Keratinocyte (primary cell): ENCODE data around the gene ARHGEF3.

Experiments
- CTCF ChIP-seq, 3 experiments: IDR thresholded peaks in 1 of 3; conservative IDR thresholded peaks in 1 of 3; optimal IDR thresholded peaks in 1 of 3; 2 replicates in 2 of 3; 3 replicates in 1 of 3; pipeline versions ENCODE3 to v1.5.1; 2011; ENCODE audit warnings: low read length in 3 of 3, mild to moderate bottlenecking in 3 of 3, moderate library complexity in 2 of 3, control low read depth in 1 of 3, inconsistent platforms in 1 of 3; ENCODE audit not compliant: insufficient read depth in 2 of 3; ENCODE audit errors: extremely low read depth in 1 of 3
- EZH2 ChIP-seq: IDR thresholded peaks from one replicate; pipeline ENCODE4 v1.6.1; 2012; ENCODE audit warnings: inconsistent platforms, mild to moderate bottlenecking, low read length, moderate library complexity

DNA sequence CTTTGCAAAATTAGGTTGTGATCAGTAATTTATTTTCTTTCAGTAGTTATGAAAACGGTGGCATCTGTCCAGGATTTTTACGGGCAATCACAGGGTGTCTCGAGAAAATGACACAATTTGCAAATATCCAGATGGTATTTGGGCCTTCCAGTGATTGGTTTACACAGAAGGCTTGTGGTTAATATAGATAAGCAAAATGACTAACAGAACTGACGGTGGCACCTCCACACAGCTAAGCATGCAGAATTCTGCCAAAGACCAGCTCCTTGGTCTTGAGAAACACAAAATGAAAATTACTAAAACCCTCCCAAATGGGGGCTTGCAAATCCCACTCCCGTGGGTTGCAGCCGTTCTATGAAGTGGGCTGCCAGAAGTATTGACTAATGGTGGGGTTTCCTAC lies 5.5 kb downstream of the ARHGEF3 start:
- TF ChIP-seq CTCF (optimal IDR thresholded peaks at IDR 0.05 in 1 of 3, IDR thresholded peaks at IDR 0.05 in 1 of 3, conservative IDR thresholded peaks at IDR 0.05 in 1 of 3; ENCODE audit: extremely low read depth in 1 of 3, insufficient read depth in 2 of 3, low read length in 3 of 3) (no peak), EZH2 (no peak)
